Amniotic epithelial cell (primary cell): Measurements from ENCODE around the gene ATP8A1.

Source experiments
- DNase-seq: peaks from one replicate; pipeline ENCODE4 v3.0.0-alpha.2; 2010; ENCODE audit warnings: low read depth

The ATP8A1 gene

GRCh38 chr4:42570221-42570620, 86.7 kb downstream of the ATP8A1 start:
- DNase-seq, result no peak

- DNase-seq, result peak; percentile 52
These were observed 88.2 kb downstream of the ATP8A1 start for GRCh38 chr4:42568610-42569207.

DNA sequence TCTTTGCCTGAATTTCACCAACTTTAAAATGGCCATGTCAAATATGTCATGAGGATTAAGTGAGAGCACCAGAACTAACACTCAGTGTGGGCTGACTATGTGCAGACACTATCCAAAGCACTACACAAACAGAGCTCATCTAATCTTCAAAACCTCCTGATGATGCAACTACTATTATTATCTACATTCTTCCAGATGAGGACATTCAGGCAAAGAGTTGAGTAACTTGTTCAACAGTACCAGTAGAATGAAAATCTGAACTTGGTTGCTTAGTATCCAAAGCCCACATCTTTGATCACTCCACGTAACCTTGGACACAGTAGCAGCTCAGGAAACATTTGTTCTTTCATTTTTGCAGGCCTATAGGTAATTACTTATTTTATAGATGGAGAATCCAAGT, 90.1 kb downstream of the ATP8A1 start:
- DNase-seq, result peak; percentile 57

GRCh38 chr4:42562016-42562415, 94.9 kb downstream of the ATP8A1 start:
- no peak for DNase-seq

GRCh38 chr4:42561031-42561430, 95.9 kb downstream of the ATP8A1 start:
- DNase-seq, result no peak

GRCh38 chr4:42560467-42560861, 96.4 kb downstream of the ATP8A1 start:
- DNase-seq, result no peak

GRCh38 chr4:42558156-42558555, 98.7 kb downstream of the ATP8A1 start:
- DNase-seq, result no peak

DNA sequence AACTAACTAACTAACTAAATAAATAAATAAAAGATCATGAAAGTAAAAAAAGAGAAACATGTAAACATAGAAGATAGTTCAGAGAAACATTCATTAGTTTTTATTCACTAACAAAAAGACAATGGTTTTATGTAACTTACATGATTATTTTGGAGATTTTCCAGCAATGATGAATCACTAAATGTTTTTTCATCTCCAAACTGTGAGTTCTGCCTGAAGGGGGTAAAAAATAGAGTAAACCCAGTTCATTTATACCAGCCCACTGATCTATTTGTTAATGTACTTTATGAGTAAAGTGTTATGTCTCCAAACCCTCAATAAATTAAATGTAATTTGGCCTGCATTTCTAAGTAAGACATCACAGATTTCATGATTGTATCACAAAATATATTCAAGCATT, 101.1 kb downstream of the ATP8A1 start:
- DNase-seq, result no peak

DNA sequence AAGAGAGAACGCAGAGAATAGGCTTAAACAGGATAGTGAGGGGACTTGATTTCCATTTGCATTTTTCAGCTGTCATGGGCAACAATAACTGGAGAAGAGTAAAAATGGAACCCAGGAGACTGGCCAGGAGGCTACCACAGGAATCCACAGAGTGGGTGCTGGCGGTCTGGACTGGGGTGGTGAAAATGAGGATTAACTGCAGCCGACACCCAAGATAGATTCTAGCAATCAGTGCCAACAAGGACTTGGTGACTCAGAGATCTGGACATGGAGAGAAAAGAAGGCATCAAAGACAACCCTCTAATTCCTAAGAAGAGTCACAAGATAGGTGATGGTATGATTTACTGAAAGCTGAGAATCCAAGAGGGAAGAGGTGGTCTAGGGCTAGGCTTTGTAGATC, 102.8 kb downstream of the ATP8A1 start:
- no peak for DNase-seq

GRCh38 chr4:42549896-42550295, 107.0 kb downstream of the ATP8A1 start:
- no peak for DNase-seq

- no peak for DNase-seq
These were observed 109.1 kb downstream of the ATP8A1 start for GRCh38 chr4:42547805-42548204.

DNA sequence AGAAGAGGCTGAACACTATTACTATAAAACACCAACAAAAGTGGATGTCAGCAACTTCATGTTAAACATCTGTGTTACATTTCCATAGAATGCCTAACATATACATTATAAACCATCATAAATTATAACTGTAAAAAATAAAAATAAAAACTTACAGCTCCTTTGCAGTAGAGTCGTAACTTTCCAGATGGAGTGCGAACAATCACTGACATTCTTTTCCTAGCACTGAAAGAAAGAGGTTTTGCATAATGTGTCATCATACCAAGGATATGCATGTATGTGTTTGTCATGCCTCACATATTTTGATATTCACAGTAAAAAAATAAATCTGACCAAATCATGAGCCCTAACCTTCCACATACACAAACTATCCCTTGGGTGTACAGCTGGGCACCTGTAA, 113.1 kb downstream of the ATP8A1 start:
- no peak for DNase-seq

GRCh38 chr4:42543126-42543525, 113.8 kb downstream of the ATP8A1 start:
- no peak for DNase-seq

GRCh38 chr4:42541647-42542046, 115.3 kb downstream of the ATP8A1 start:
- DNase-seq, result no peak

GRCh38 chr4:42533042-42533441, 123.9 kb downstream of the ATP8A1 start:
- no peak for DNase-seq

DNA sequence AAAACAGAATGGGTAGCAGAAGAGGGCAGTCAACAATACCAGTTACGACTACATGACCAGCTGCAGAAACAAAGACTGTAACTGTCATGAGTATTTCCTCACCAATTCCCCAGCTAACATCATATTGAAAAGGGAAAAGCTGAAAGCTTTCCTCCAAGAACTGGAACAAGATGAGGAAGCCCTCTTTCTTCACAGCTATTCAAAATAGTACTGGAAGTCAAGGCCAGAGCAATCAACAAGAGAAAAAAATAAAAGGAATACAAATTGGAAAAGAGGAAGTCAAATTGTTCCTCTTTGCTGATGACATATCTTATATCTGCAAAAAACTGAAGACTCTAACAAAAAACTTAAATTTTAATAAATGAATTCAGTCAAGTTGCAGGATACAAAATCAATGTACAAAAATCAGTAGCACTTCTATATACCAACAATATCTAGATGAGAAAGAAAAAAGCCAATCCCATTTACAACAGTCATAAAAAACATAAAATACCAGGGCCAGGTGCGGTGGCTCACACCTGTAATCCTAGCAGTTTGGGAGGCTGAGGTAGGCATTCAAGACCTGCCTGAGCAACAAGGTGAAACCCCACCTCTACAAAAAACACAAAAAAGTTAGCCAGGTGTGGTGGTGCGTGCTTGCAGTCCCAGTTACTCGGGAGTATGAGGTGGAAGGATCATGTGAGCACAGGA, 125.4 kb downstream of the ATP8A1 start:
- DNase-seq, result no peak

- DNase-seq, result no peak
These were observed 133.7 kb downstream of the ATP8A1 start for GRCh38 chr4:42523066-42523718.

DNA sequence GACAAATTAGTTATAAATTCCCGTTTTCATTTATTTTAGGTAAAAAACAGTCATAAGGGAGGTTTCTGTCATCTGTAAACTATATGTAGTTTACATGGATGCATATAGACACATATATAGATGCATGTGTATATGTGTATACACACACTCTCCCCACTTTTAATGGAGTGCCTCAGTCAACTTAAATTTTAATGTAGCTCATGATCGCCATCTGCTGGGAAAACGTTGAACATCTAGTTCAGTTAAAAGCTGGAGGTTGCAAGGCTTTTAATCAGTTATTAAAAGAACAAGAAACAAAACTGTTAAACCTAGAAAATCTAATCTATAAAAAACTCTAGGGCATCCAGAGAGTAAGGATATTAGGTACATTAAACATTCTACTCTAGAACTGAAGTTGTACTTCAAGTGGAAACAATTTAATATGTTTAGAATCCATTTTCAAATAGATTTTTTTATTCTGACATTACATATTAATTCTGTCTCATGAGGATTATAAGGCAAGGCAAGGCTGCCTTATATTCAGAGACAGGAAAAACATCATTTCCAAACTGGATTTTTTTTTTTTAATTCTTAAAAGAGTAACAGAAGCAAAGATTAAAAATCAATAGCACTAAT, 137.0 kb downstream of the ATP8A1 start:
- peak; percentile 28 for DNase-seq

DNA sequence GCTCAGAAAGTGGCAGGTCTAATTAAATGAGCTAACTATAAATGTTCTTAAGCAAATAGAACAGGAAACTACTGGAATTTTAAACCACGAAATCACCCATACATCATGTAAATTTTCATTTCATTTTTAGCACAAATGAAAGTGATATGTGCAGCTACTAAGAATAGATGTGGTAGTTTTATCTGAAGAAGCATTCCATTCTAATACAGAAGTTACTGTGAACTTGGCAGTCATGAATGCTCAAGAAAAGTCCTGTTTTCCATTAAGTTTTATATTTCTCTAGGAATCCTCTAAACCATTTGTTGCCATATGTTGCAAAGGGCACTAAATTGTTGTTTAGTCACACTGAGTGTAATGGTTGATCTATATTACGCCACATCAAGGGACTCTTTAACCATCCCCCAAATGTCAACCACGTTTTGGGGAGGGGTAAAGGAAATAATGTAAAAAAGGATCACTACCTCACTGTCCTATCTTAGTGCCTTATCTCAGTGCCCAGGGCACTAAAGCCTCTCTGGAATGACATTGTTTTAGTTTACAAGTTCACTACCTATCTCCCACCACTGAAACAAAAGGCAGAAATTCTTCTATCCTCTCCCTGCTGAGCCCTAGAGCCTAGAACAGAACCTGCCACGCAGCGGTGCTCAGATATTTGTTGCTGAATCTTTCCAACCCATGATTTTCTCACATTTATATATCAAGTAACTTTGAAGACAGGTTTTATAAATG, 141.6 kb downstream of the ATP8A1 start:
- peak; percentile 13 for DNase-seq

GRCh38 chr4:42513748-42514492, 143.0 kb downstream of the ATP8A1 start:
- no peak for DNase-seq

GRCh38 chr4:42512226-42512625, 144.7 kb downstream of the ATP8A1 start:
- DNase-seq, result no peak

DNA sequence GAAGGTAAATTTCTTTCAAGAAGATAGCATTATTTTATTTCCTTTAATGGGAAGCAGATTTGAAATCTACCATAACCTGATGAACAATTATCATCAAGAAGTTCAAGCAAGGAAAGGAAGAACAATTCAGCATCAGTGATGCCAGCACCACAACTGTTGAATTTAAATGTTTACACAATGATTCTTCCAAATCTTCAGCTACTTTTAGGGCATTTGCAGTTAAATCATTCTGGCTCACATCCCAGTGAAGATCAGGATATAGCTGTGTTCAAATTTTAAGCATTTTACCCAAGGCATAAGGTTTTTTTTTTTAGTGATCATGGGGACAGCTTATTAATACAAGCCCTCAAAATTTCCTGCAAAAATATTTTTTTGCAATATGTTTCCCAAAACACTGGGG, 146.7 kb downstream of the ATP8A1 start:
- DNase-seq, result no peak
